CD4-positive, alpha-beta T cell (primary cell): ENCODE results near the gene CAPN9. TPM values are rescaled to one million over a fixed set of nuclear protein-coding genes. Genes with fewer than 3 reads are reported as not detected.

ENCODE experiments used
- ATAC-seq: fragments of 200-7000 bp; cut with Tn5 transposase; one replicate; pipeline ENCODE4 v1.10.0; 2022; ENCODE audit warnings: mild to moderate bottlenecking; ENCODE audit not compliant: poor library complexity
- CTCF ChIA-PET: fragments of 350-600 bp; sonication (Branson Sonifier 250); formaldehyde crosslinking; loops from one replicate; lab custom pipeline; 2021; ENCODE audit warnings: antibody characterized with exemption, inconsistent platforms; lab: Charles Lee
- POLR2A ChIA-PET: fragments of 350-600 bp; sonication (Branson Sonifier 250); formaldehyde crosslinking; loops from one replicate; lab custom pipeline; 2021; ENCODE audit warnings: antibody characterized with exemption, inconsistent platforms; lab: Charles Lee
- DNase-seq, 14 experiments: peaks; one replicate each; pipeline ENCODE4 v3.0.0-alpha.2; 2013 to 2020; ENCODE audit warnings: mixed read lengths in 2 of 14
- H3K27ac ChIP-seq, 2 donors: one replicate each; pipeline versions ENCODE4 v1.5.1 to v1.7.0; 2013; ENCODE audit warnings: low read length in 2 of 2, low read depth in 1 of 2, mild to moderate bottlenecking in 1 of 2
- H3K27me3 ChIP-seq, 2 experiments: 1 replicate in 1 of 2; 2 replicates in 1 of 2; pipeline versions ENCODE4 v1.6.1 to v1.7.0; 2013; ENCODE audit warnings: low read length in 2 of 2, control low read depth in 1 of 2, mild to moderate bottlenecking in 1 of 2, moderate library complexity in 1 of 2; ENCODE audit not compliant: insufficient read depth in 2 of 2, control insufficient read depth in 1 of 2
- H3K36me3 ChIP-seq: one replicate; pipeline ENCODE4 v1.6.1; 2013; ENCODE audit warnings: low read length, control low read depth; ENCODE audit not compliant: insufficient read depth
- H3K4me1 ChIP-seq: one replicate; pipeline ENCODE4 v1.6.1; 2013; ENCODE audit warnings: low read length, control low read depth; ENCODE audit not compliant: insufficient read depth
- H3K4me3 ChIP-seq: one replicate; pipeline ENCODE4 v1.5.1; 2013; ENCODE audit warnings: mild to moderate bottlenecking, low read length, moderate library complexity
- H3K9me3 ChIP-seq, 2 experiments: 1 replicate in 1 of 2; 2 replicates in 1 of 2; pipeline versions ENCODE4 v1.6.1 to v1.7.0; 2013; ENCODE audit warnings: low read length in 2 of 2, mild to moderate bottlenecking in 2 of 2, control low read depth in 1 of 2, moderate library complexity in 1 of 2; ENCODE audit not compliant: control insufficient read depth in 1 of 2, insufficient read depth in 1 of 2
- H3K27ac Mint-ChIP-seq: one replicate; pipeline ENCODE4 v1.8.0; 2020; ENCODE audit warnings: mixed read lengths
- H3K27me3 Mint-ChIP-seq: one replicate; pipeline ENCODE4 v1.8.0; 2021; ENCODE audit warnings: mixed read lengths
- H3K36me3 Mint-ChIP-seq: one replicate; pipeline ENCODE4 v1.8.0; 2021; ENCODE audit warnings: low read depth, mixed read lengths
- H3K4me1 Mint-ChIP-seq: one replicate; pipeline ENCODE4 v1.8.0; 2021; ENCODE audit warnings: low read depth, mixed read lengths
- H3K4me3 Mint-ChIP-seq: one replicate; pipeline ENCODE4 v1.8.0; 2020; ENCODE audit warnings: mild to moderate bottlenecking, mixed read lengths
- H3K9me3 Mint-ChIP-seq: one replicate; pipeline ENCODE4 v1.8.0; 2020; ENCODE audit warnings: mixed read lengths
- intact Hi-C, 2 experiments: fragments of 100-400 bp; cut with DNase I in 1 of 2; cut with micrococcal nuclease in 1 of 2; formaldehyde crosslinking; loops; one replicate each; pipeline versions ENCODE4 v1.15.1 to v1.9.0; 2023 to 2025; cut with DNase I, micrococcal nuclease
- total RNA-seq, 174 experiments: library from RNA in 2 of 174; stranded (reverse) in 2 of 174; gene quantifications; one replicate each; pipeline ENCODE4 v1.2.3 and lab custom pipeline; 2021 to 2026
- TF ChIP-seq, protein P1 (sequence below): fragments of 200-600 bp; IDR thresholded peaks from one replicate; pipeline ENCODE4 v1.8.0; 2022; ENCODE audit warnings: antibody characterized with exemption, mild to moderate bottlenecking

CAPN9 gene
- total RNA-seq, 2 experiments from 2014 or later, result not detected

- H3K36me3 Mint-ChIP-seq, result no peaks in the 10 kb centered on the region
- POLR2A ChIA-PET, result no interaction called here
Measured at GRCh38 chr1:230790026-230790425, 42.8 kb downstream of the CAPN9 start.

GRCh38 chr1:230791986-230792564 is 44.9 kb downstream of the CAPN9 start:
- peaks cover 4% of the 10 kb centered on the region for H3K4me1 ChIP-seq
- H3K27me3 Mint-ChIP-seq, result peaks cover 24% of the 10 kb centered on the region
- ATAC-seq (no peak), DNase-seq (no peak)
- no peaks in the 10 kb centered on the region for H3K9me3 Mint-ChIP-seq
- no peak overlapping the region for H3K4me3 Mint-ChIP-seq
- H3K27me3 ChIP-seq, result peaks cover 4 to 8% of the 10 kb centered on the region in 2 experiments
- H3K36me3 ChIP-seq, result no peaks in the 10 kb centered on the region
- no peaks in the 10 kb centered on the region for H3K4me1 Mint-ChIP-seq
- no peak overlapping the region for H3K27ac ChIP-seq
- H3K9me3 ChIP-seq, result no peaks in the 10 kb centered on the region
- no peak overlapping the region for H3K4me3 ChIP-seq
- H3K27ac Mint-ChIP-seq, result no peak overlapping the region
- TF ChIP-seq, protein P1, sequence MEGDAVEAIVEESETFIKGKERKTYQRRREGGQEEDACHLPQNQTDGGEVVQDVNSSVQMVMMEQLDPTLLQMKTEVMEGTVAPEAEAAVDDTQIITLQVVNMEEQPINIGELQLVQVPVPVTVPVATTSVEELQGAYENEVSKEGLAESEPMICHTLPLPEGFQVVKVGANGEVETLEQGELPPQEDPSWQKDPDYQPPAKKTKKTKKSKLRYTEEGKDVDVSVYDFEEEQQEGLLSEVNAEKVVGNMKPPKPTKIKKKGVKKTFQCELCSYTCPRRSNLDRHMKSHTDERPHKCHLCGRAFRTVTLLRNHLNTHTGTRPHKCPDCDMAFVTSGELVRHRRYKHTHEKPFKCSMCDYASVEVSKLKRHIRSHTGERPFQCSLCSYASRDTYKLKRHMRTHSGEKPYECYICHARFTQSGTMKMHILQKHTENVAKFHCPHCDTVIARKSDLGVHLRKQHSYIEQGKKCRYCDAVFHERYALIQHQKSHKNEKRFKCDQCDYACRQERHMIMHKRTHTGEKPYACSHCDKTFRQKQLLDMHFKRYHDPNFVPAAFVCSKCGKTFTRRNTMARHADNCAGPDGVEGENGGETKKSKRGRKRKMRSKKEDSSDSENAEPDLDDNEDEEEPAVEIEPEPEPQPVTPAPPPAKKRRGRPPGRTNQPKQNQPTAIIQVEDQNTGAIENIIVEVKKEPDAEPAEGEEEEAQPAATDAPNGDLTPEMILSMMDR, result no peak
- H3K36me3 Mint-ChIP-seq, result no peaks in the 10 kb centered on the region
- ChIA-PET CTCF (no interaction called here), POLR2A (no interaction called here)
- intact Hi-C loops, result no loop called here

More at GRCh38 chr1:230790026-230790425, 42.8 kb downstream of the CAPN9 start:
- DNase-seq (no peak), ATAC-seq (no peak)
- CTCF ChIA-PET, result no interaction called here
- Histone ChIP-seq H3K27me3 (peaks cover 4 to 7% of the 10 kb centered on the region in 2 experiments), H3K4me1 (peaks cover 4% of the 10 kb centered on the region), H3K9me3 (no peaks in the 10 kb centered on the region), H3K36me3 (no peaks in the 10 kb centered on the region), H3K4me3 (no peak overlapping the region), H3K27ac (no peak overlapping the region)
- TF ChIP-seq, protein P1, result no peak
- Mint-ChIP-seq H3K4me1 (no peaks in the 10 kb centered on the region), H3K27ac (no peak overlapping the region), H3K9me3 (no peaks in the 10 kb centered on the region), H3K4me3 (no peak overlapping the region), H3K27me3 (peaks cover 19% of the 10 kb centered on the region)
- intact Hi-C loops, result no loop called here

DNA sequence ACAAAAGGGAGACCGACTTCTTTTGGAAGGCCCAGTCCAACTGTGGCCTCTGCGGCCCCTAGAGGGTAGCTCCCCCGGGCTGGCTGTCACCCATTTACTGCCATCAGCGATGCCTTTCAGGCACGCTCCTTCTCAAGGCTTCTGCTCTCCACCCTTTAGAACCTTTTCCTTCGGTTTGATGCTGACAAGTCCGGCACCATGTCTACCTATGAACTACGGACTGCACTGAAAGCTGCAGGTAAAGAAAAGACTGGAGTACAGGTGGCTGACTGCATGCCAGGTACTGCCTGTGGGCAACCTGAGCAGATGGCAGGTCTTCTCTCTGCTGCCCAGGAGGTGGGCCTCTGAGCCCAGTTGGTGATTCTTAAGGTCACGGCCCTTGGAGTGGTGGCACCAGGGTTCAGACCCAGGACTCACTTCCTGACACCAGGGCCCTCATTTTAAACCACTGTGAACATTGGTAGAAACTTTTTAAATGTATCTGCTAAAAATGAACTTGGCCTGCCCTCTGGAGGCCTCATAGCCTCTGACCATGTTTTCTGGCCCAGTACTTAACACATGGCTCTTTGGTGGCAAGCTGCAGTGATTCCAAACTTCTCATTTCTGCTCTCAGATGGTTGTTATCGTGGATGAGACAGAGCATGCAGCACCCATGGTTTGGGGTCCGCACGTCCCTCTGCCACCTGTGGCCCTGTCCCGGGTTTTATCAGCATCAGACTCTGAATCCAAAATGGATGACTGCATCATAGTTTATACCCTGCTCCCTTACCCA is 45.7 kb downstream of the CAPN9 start:
- ATAC-seq (no peak), DNase-seq (no peak)
- no peaks in the 10 kb centered on the region for H3K36me3 Mint-ChIP-seq
- POLR2A ChIA-PET, result no interaction called here
- intact Hi-C loops, result no loop called here
- no peaks in the 10 kb centered on the region for H3K9me3 Mint-ChIP-seq
- no peak overlapping the region for H3K4me3 Mint-ChIP-seq
- Histone ChIP-seq H3K27me3 (peaks cover 4 to 8% of the 10 kb centered on the region in 2 experiments), H3K27ac (no peak overlapping the region), H3K4me3 (no peak overlapping the region), H3K9me3 (no peaks in the 10 kb centered on the region), H3K4me1 (peaks cover 4% of the 10 kb centered on the region), H3K36me3 (no peaks in the 10 kb centered on the region)
- TF ChIP-seq, protein P1, result no peak
- no peaks in the 10 kb centered on the region for H3K4me1 Mint-ChIP-seq
- peaks cover 29% of the 10 kb centered on the region for H3K27me3 Mint-ChIP-seq
- CTCF ChIA-PET, result no interaction called here
- no peak overlapping the region for H3K27ac Mint-ChIP-seq
